PC-3 (cell line): Measurements from ENCODE around the gene UBA1. TPM values are rescaled to one million over a fixed set of nuclear protein-coding genes. Genes with fewer than 3 reads are reported as not detected.

ENCODE experiments used
- ATAC-seq: fragments of 200-7000 bp; cut with Tn5 transposase; 2 replicates; pipeline ENCODE4 v1.9.1; 2020; ENCODE audit warnings: mild to moderate bottlenecking, moderate library complexity
- BruUV-seq: library from RNA; stranded (reverse); fragments of 400-500 nt; replicated peaks from 2 replicates; lab custom pipeline; 2021; lab: Mats Ljungman, UMichigan
- CTCF ChIA-PET: fragments of 300-600 bp; sonication (Branson Sonifier 250); formaldehyde crosslinking; loops from one replicate; lab custom pipeline; 2022; ENCODE audit warnings: antibody characterized with exemption; lab: Charles Lee
- POLR2A ChIA-PET: fragments of 300-600 bp; sonication (Branson Sonifier 250); formaldehyde crosslinking; loops from one replicate; lab custom pipeline; 2022; ENCODE audit warnings: antibody characterized with exemption; ENCODE audit not compliant: unreplicated experiment; lab: Charles Lee
- DNase-seq: peaks from one replicate; pipeline ENCODE4 v3.0.0-alpha.2; 2015
- H2AFZ ChIP-seq: fragments of 300-600 bp; sonication (generic); 2 replicates; pipeline ENCODE4 v1.6.0; 2016; ENCODE audit warnings: antibody characterized with exemption, low read length
- H3F3A ChIP-seq: fragments of 300-600 bp; sonication (generic); one replicate; pipeline ENCODE4 v1.6.0; 2017; ENCODE audit warnings: antibody characterized with exemption, low read length, control low read depth, mild to moderate bottlenecking; ENCODE audit not compliant: unreplicated experiment
- H3K27ac ChIP-seq: fragments of 300-600 bp; sonication (generic); 2 replicates; pipeline ENCODE4 v1.5.1; 2016; ENCODE audit warnings: mild to moderate bottlenecking, low read length
- H3K27me3 ChIP-seq: fragments of 300-600 bp; sonication (generic); 2 replicates; pipeline ENCODE4 v1.6.1; 2016; ENCODE audit warnings: low read length, mixed read lengths
- H3K36me3 ChIP-seq: fragments of 300-600 bp; sonication (generic); 2 replicates; pipeline ENCODE4 v1.6.1; 2016; ENCODE audit warnings: low read depth, mixed run types, low read length, mixed read lengths
- H3K4me1 ChIP-seq: fragments of 300-600 bp; sonication (generic); 2 replicates; pipeline ENCODE4 v1.5.1; 2016; ENCODE audit warnings: low read length; ENCODE audit not compliant: insufficient read depth
- H3K4me2 ChIP-seq: fragments of 300-600 bp; sonication (generic); 2 replicates; pipeline ENCODE4 v1.6.0; 2016; ENCODE audit warnings: low read length
- H3K4me3 ChIP-seq: fragments of 300-600 bp; sonication (generic); 2 replicates; pipeline ENCODE4 v1.5.1; 2016; ENCODE audit warnings: mild to moderate bottlenecking, low read length, mixed read lengths
- H3K79me2 ChIP-seq: fragments of 300-600 bp; sonication (generic); 2 replicates; pipeline ENCODE4 v1.6.1; 2017; ENCODE audit warnings: low read length, mixed read lengths
- H3K9ac ChIP-seq: fragments of 300-600 bp; sonication (generic); 2 replicates; pipeline ENCODE4 v1.6.0; 2016; ENCODE audit warnings: mild to moderate bottlenecking, low read length
- H3K9me2 ChIP-seq: fragments of 300-600 bp; sonication (generic); replicated peaks from 2 replicates; pipeline ENCODE4 v1.6.1; 2016; ENCODE audit warnings: mixed run types, low read length, mixed read lengths
- H3K9me3 ChIP-seq: fragments of 300-600 bp; sonication (generic); 2 replicates; pipeline ENCODE4 v1.6.1; 2016; ENCODE audit warnings: low read length, mixed read lengths
- H4K20me1 ChIP-seq: fragments of 300-600 bp; sonication (generic); 2 replicates; pipeline ENCODE4 v1.6.1; 2016; ENCODE audit warnings: low read length, mixed read lengths
- CTCF ChIP-seq: fragments of 300-600 bp; sonication (generic); conservative IDR thresholded peaks from 2 replicates; pipeline ENCODE4 v1.5.1; 2017; ENCODE audit warnings: antibody characterized with exemption, low read depth, mild to moderate bottlenecking, low read length
- EZH2 ChIP-seq: fragments of 300-600 bp; sonication (generic); IDR thresholded peaks from one replicate; pipeline ENCODE4 v1.6.1; 2017; ENCODE audit warnings: antibody characterized with exemption, mild to moderate bottlenecking, low read length; ENCODE audit not compliant: unreplicated experiment
- EZH2phosphoT487 ChIP-seq: fragments of 300-600 bp; sonication (generic); IDR thresholded peaks from 2 replicates; pipeline ENCODE4 v1.6.1; 2018; ENCODE audit warnings: mild to moderate bottlenecking, antibody characterized with exemption, low read length, borderline replicate concordance
- intact Hi-C: fragments of 100-400 bp; cut with micrococcal nuclease; formaldehyde crosslinking; loops from 2 replicates; pipeline ENCODE4 v1.9.0; 2023
- total RNA-seq: library from RNA; depleted of rRNA; stranded (reverse); fragments of >200 nt; gene quantifications from 2 replicates; pipeline ENCODE4 v1.2.3, GENCODE V29; 2014

The UBA1 gene
- total RNA-seq, 1 experiment from 2014 or later: 282 TPM

GRCh38 chrX:47227334-47227583 lies 33.6 kb downstream of the UBA1 start:
- CTCF ChIA-PET: no interaction called here

GRCh38 chrX:47228550-47229270 lies 35.1 kb downstream of the UBA1 start:
- Histone ChIP-seq H3K9ac (no peak overlapping the region), H3F3A (no peaks in the 10 kb centered on the region), H4K20me1 (no peaks in the 10 kb centered on the region), H3K36me3 (peaks cover 47% of the 10 kb centered on the region), H3K79me2 (peaks cover 8% of the 10 kb centered on the region), H3K9me2 (no peaks in the 10 kb centered on the region), H3K27ac (no peak overlapping the region), H2AFZ (no peak overlapping the region), H3K4me1 (peaks cover 9% of the 10 kb centered on the region), H3K9me3 (no peaks in the 10 kb centered on the region), H3K27me3 (no peaks in the 10 kb centered on the region), H3K4me2 (no peak overlapping the region), H3K4me3 (no peak overlapping the region)
- POLR2A ChIA-PET: no interaction called here
- BruUV-seq: no TSS peak
- TF ChIP-seq EZH2phosphoT487 (no peak), EZH2 (no peak), CTCF (no peak)
- ATAC-seq (no peak), DNase-seq (no peak)
- CTCF ChIA-PET: no interaction called here
- intact Hi-C loops: no loop called here

More at GRCh38 chrX:47227334-47227583, 33.6 kb downstream of the UBA1 start:
- Histone ChIP-seq H4K20me1 (no peaks in the 10 kb centered on the region), H3K4me1 (peaks cover 2% of the 10 kb centered on the region), H3K4me2 (no peak overlapping the region), H3F3A (no peaks in the 10 kb centered on the region), H3K9me2 (no peaks in the 10 kb centered on the region), H3K27me3 (no peaks in the 10 kb centered on the region), H3K79me2 (peaks cover 7% of the 10 kb centered on the region), H3K9me3 (no peaks in the 10 kb centered on the region), H3K4me3 (no peak overlapping the region), H3K9ac (no peak overlapping the region), H3K36me3 (peaks cover 52% of the 10 kb centered on the region), H3K27ac (no peak overlapping the region), H2AFZ (no peak overlapping the region)
- POLR2A ChIA-PET: no interaction called here
- intact Hi-C loops: no loop called here
- no TSS peak for BruUV-seq
- ATAC-seq (no peak), DNase-seq (no peak)
- TF ChIP-seq EZH2phosphoT487: no peak
- no peak for TF ChIP-seq CTCF
- TF ChIP-seq EZH2: no peak

- Histone ChIP-seq H3K27me3 (no peaks in the 10 kb centered on the region), H3K27ac (no peak overlapping the region), H3K9me3 (no peaks in the 10 kb centered on the region), H2AFZ (no peak overlapping the region), H3K4me1 (peaks cover 9% of the 10 kb centered on the region), H3K79me2 (peaks cover 15% of the 10 kb centered on the region), H3K36me3 (peaks cover 40% of the 10 kb centered on the region), H3K9ac (no peak overlapping the region), H3K4me3 (no peak overlapping the region), H3K4me2 (no peak overlapping the region), H4K20me1 (no peaks in the 10 kb centered on the region), H3K9me2 (no peaks in the 10 kb centered on the region), H3F3A (no peaks in the 10 kb centered on the region)
- intact Hi-C loops: no loop called here
- TF ChIP-seq CTCF: no peak
- TF ChIP-seq EZH2phosphoT487: no peak
- TF ChIP-seq EZH2: no peak
- POLR2A ChIA-PET: no interaction called here
- CTCF ChIA-PET: no interaction called here
- ATAC-seq (no peak), DNase-seq (no peak)
- no TSS peak for BruUV-seq
These were observed 35.8 kb downstream of the UBA1 start for GRCh38 chrX:47229427-47229826.
